Measurements from ENCODE around the gene FASN. TPM values are rescaled to one million over a fixed set of nuclear protein-coding genes. Genes with fewer than 3 reads are reported as not detected.

The FASN gene
- polyA plus RNA-seq, 1 donor from 2014 or later: 26.4 TPM

DNA sequence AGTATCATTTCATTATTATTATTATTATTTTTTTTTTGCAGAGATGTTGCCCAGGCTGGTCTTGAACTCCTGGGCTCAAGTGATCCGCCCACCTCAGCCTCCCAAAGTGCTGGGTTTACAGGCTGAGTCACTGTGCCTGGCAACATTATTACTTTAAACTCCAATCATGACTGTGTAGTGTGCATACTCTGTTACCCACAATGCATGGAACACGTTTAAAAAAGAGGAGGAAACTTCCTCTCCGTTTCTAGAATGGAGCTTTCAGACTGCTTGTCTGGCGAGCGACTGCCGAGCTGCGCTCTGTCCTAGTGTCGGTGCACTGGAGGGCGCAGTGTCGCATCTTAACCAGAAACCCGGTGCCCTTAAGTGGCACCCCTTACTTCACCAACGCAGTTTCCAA, 22.1 kb upstream of the FASN start:
- no peak overlapping the region for H3K4me2 ChIP-seq (ENCODE audit: low read length)
- H4K20me1 ChIP-seq (ENCODE audit: insufficient read depth): no peaks in the 10 kb centered on the region
- H3K79me2 ChIP-seq (replicated peaks; ENCODE audit: insufficient read depth, low read length): no peaks in the 10 kb centered on the region
- no peak overlapping the region for H3K4me3 ChIP-seq (ENCODE audit: low read length)
- TF ChIP-seq MXI1 (conservative IDR thresholded peaks at IDR 0.05; ENCODE audit: poor library complexity, severe bottlenecking) (no peak), SMC3 (conservative IDR thresholded peaks at IDR 0.05; ENCODE audit: poor library complexity) (no peak), RAD21 (conservative IDR thresholded peaks at IDR 0.05) (no peak), EZH2 (IDR thresholded peaks at IDR 0.05; ENCODE audit: borderline replicate concordance, insufficient read depth, low read length, poor library complexity, severe bottlenecking) (no peak), POLR2AphosphoS5 (IDR thresholded peaks at IDR 0.05) (no peak), EP300 (conservative IDR thresholded peaks at IDR 0.05; ENCODE audit: poor library complexity, severe bottlenecking) (no peak), TAF1 (IDR thresholded peaks at IDR 0.05; ENCODE audit: low read depth) (no peak), REST (IDR thresholded peaks at IDR 0.05; ENCODE audit: borderline replicate concordance) (no peak)
- TF ChIP-seq, protein P1, sequence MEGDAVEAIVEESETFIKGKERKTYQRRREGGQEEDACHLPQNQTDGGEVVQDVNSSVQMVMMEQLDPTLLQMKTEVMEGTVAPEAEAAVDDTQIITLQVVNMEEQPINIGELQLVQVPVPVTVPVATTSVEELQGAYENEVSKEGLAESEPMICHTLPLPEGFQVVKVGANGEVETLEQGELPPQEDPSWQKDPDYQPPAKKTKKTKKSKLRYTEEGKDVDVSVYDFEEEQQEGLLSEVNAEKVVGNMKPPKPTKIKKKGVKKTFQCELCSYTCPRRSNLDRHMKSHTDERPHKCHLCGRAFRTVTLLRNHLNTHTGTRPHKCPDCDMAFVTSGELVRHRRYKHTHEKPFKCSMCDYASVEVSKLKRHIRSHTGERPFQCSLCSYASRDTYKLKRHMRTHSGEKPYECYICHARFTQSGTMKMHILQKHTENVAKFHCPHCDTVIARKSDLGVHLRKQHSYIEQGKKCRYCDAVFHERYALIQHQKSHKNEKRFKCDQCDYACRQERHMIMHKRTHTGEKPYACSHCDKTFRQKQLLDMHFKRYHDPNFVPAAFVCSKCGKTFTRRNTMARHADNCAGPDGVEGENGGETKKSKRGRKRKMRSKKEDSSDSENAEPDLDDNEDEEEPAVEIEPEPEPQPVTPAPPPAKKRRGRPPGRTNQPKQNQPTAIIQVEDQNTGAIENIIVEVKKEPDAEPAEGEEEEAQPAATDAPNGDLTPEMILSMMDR (IDR thresholded peaks at IDR 0.05; ENCODE audit: poor library complexity, severe bottlenecking): no peak
- no peaks in the 10 kb centered on the region for H3K27me3 ChIP-seq (ENCODE audit: insufficient read depth, low read depth, low read length)
- no peaks in the 10 kb centered on the region for H3K9me3 ChIP-seq (ENCODE audit: low read length)
- H3K9ac ChIP-seq (ENCODE audit: low read length): no peak overlapping the region
- no peaks in the 10 kb centered on the region for H3K9me2 ChIP-seq (ENCODE audit: insufficient read depth, low read length)
- no peaks in the 10 kb centered on the region for H3F3A ChIP-seq (ENCODE audit: insufficient read depth, low read length, poor library complexity, severe bottlenecking)
- no peak overlapping the region for H2AFZ ChIP-seq (ENCODE audit: low read depth, low read length)
- H3K36me3 ChIP-seq (ENCODE audit: insufficient read depth, low read length): no peaks in the 10 kb centered on the region
- H3K27ac ChIP-seq (ENCODE audit: low read length): no peak overlapping the region

DNA sequence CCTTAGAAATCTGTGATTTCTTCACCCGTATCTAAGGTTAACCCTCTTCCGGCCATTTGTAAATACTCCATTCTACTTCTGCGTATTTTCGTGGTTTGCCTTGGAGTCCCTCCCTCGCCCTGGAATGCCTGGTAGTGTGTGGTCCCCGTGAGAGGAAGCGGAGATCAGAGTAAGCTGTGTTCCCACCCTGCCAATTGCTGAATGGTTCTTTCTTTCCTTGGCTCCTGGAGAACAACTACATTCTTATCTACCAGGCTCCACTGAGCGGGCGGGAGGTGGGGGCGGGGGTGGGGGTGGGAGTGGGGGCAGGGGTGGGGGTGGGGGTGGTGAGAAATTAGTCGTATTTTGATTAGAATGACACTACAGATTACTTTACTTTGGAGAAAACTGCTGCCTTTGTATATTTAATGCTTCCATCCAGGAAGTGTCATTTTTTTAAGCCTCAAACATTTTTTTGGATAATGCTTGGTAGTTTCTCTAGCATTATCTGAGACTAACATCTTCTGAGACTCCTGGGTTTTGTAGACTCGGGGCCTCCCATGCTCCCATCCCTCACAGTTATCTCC, 20.9 kb upstream of the FASN start:
- H3K4me2 ChIP-seq (ENCODE audit: low read length): no peak overlapping the region
- no peak overlapping the region for H3K4me3 ChIP-seq (ENCODE audit: low read length)
- H3K9me2 ChIP-seq (ENCODE audit: insufficient read depth, low read length): no peaks in the 10 kb centered on the region
- no peaks in the 10 kb centered on the region for H4K20me1 ChIP-seq (ENCODE audit: insufficient read depth)
- no peak for TF ChIP-seq EZH2 (IDR thresholded peaks at IDR 0.05; ENCODE audit: borderline replicate concordance, insufficient read depth, low read length, poor library complexity, severe bottlenecking)
- no peak for TF ChIP-seq POLR2AphosphoS5 (IDR thresholded peaks at IDR 0.05)
- no peak for TF ChIP-seq TAF1 (IDR thresholded peaks at IDR 0.05; ENCODE audit: low read depth)
- TF ChIP-seq, protein P1 (IDR thresholded peaks at IDR 0.05; ENCODE audit: poor library complexity, severe bottlenecking): no peak
- no peak for TF ChIP-seq MXI1 (conservative IDR thresholded peaks at IDR 0.05; ENCODE audit: poor library complexity, severe bottlenecking)
- H3F3A ChIP-seq (ENCODE audit: insufficient read depth, low read length, poor library complexity, severe bottlenecking): no peaks in the 10 kb centered on the region
- no peaks in the 10 kb centered on the region for H3K79me2 ChIP-seq (replicated peaks; ENCODE audit: insufficient read depth, low read length)
- H3K9ac ChIP-seq (ENCODE audit: low read length): no peak overlapping the region
- H3K27me3 ChIP-seq (ENCODE audit: insufficient read depth, low read depth, low read length): no peaks in the 10 kb centered on the region
- H3K36me3 ChIP-seq (ENCODE audit: insufficient read depth, low read length): no peaks in the 10 kb centered on the region
- H2AFZ ChIP-seq (ENCODE audit: low read depth, low read length): no peak overlapping the region
- H3K27ac ChIP-seq (ENCODE audit: low read length): no peak overlapping the region
- no peaks in the 10 kb centered on the region for H3K9me3 ChIP-seq (ENCODE audit: low read length)
